ENCODE results near the gene AVPR2. TPM values are rescaled to one million over a fixed set of nuclear protein-coding genes. Genes with fewer than 3 reads are reported as not detected.
A peak's percentile ranks its signal among the peaks of the same experiment; 100 is the strongest.

The AVPR2 gene
- total and polyA plus RNA-seq, 2 donors (not counting 1 experiment from before 2014, with no cell fraction given): 0.12 TPM; not detected in 1

GRCh38 chrX:153932220-153932915, 27.9 kb downstream of the AVPR2 start:
- no peak overlapping the region for H2AFZ ChIP-seq (ENCODE audit: insufficient read depth, low read depth, low read length, poor library complexity, severe bottlenecking)
- Mint-ChIP-seq H3K27ac (no peak overlapping the region), H3K4me3 (no peak overlapping the region), H3K27me3 (no peaks in the 10 kb centered on the region), H3K9me3 (ENCODE audit: insufficient read depth) (no peaks in the 10 kb centered on the region), H3K4me1 (peaks cover 19% of the 10 kb centered on the region)
- no peak for ATAC-seq (ENCODE audit: low read depth)
- TF ChIP-seq CTCF (IDR thresholded peaks at IDR 0.05) (no peak), EZH2 (IDR thresholded peaks at IDR 0.05; ENCODE audit: borderline replicate concordance, insufficient read depth, low read depth, low read length, poor library complexity, severe bottlenecking) (no peak)
- H3K9ac ChIP-seq (ENCODE audit: low read length): no peak overlapping the region
- H3K36me3 ChIP-seq (replicated peaks in 1 of 2; ENCODE audit: control extremely low read depth in 1 of 2, control insufficient read depth in 1 of 2, extremely low read depth in 1 of 2, insufficient read depth in 2 of 2, low read length in 1 of 2): peaks cover 0 to 23% of the 10 kb centered on the region in 2 experiments
- no peak overlapping the region for H3K4me3 ChIP-seq (ENCODE audit: control extremely low read depth in 1 of 5, extremely low read depth in 1 of 5, insufficient read depth in 1 of 5, low read depth in 2 of 5, low read length in 4 of 5)
- POLR2A ChIA-PET: no interaction called here
- intact Hi-C loops (cut with micrococcal nuclease): no loop called here
- H3K4me2 ChIP-seq (replicated peaks; ENCODE audit: low read depth, low read length, poor library complexity, severe bottlenecking): no peak overlapping the region
- 98% methylated on average over 6 of the region's 13 CpGs for WGBS (ENCODE audit: insufficient coverage)
- H3K27me3 ChIP-seq (replicated peaks in 1 of 4; ENCODE audit: control extremely low read depth in 1 of 4, control insufficient read depth in 3 of 4, insufficient read depth in 4 of 4, low read length in 3 of 4): no peaks in the 10 kb centered on the region
- peaks cover 24% of the 10 kb centered on the region for H3K79me2 ChIP-seq (ENCODE audit: control insufficient read depth, insufficient read depth, low read length)
- H3K9me3 ChIP-seq (ENCODE audit: control extremely low read depth in 1 of 3, control insufficient read depth in 2 of 3, insufficient read depth in 1 of 3, low read length in 2 of 3): no peaks in the 10 kb centered on the region
- no peaks in the 10 kb centered on the region for H4K20me1 ChIP-seq (ENCODE audit: control insufficient read depth, insufficient read depth, low read length, poor library complexity, severe bottlenecking)
- DNase-seq: no peak
- peaks cover 15 to 30% of the 10 kb centered on the region in 2 donors for H3K4me1 ChIP-seq (ENCODE audit: control insufficient read depth in 2 of 2, insufficient read depth in 2 of 2, low read length in 2 of 2)
- CTCF ChIA-PET: interaction anchor here (7.4 to 13.1 kb wide), 2 partner anchors 14 to 15 kb away, joined by 59 to 325 read pairs; partner anchors contain the start of gene RENBP
- no peak overlapping the region for H3K27ac ChIP-seq (ENCODE audit: low read length in 2 of 2)

- POLR2A ChIA-PET: interaction anchor here (1.3 kb wide), 1 partner anchor 37 kb away, joined by 5 read pairs; the partner anchor contains the start of gene HCFC1
- peak overlapping the region in 1 of 2 donors; percentile 61 for H3K27ac ChIP-seq (ENCODE audit: low read length in 2 of 2)
- H3K27me3 Mint-ChIP-seq: no peaks in the 10 kb centered on the region
- H3K4me2 ChIP-seq (replicated peaks; ENCODE audit: low read depth, low read length, poor library complexity, severe bottlenecking): peak overlapping the region; percentile 83
- H3K27ac Mint-ChIP-seq: peak overlapping the region; percentile 41
- ATAC-seq (ENCODE audit: low read depth): no peak
- CTCF ChIA-PET: interaction anchor here (1.0 to 7.4 kb wide), 2 partner anchors 9 to 13 kb away, joined by 3 to 59 read pairs; partner anchors contain the start of gene RENBP
- H3K4me3 ChIP-seq (ENCODE audit: control extremely low read depth in 1 of 5, extremely low read depth in 1 of 5, insufficient read depth in 1 of 5, low read depth in 2 of 5, low read length in 4 of 5): peak overlapping the region in 3 of 5 experiments; percentile 48 to 68 (median 63)
- no peaks in the 10 kb centered on the region for H3K9me3 ChIP-seq (ENCODE audit: control extremely low read depth in 1 of 3, control insufficient read depth in 2 of 3, insufficient read depth in 1 of 3, low read length in 2 of 3)
- H3K36me3 ChIP-seq (replicated peaks in 1 of 2; ENCODE audit: control extremely low read depth in 1 of 2, control insufficient read depth in 1 of 2, extremely low read depth in 1 of 2, insufficient read depth in 2 of 2, low read length in 1 of 2): peaks cover 0 to 23% of the 10 kb centered on the region in 2 experiments
- intact Hi-C loops (cut with micrococcal nuclease): no loop called here
- H3K27me3 ChIP-seq (replicated peaks in 1 of 4; ENCODE audit: control extremely low read depth in 1 of 4, control insufficient read depth in 3 of 4, insufficient read depth in 4 of 4, low read length in 3 of 4): no peaks in the 10 kb centered on the region
- H4K20me1 ChIP-seq (ENCODE audit: control insufficient read depth, insufficient read depth, low read length, poor library complexity, severe bottlenecking): no peaks in the 10 kb centered on the region
- peaks cover 18% of the 10 kb centered on the region for H3K4me1 Mint-ChIP-seq
- H3K79me2 ChIP-seq (ENCODE audit: control insufficient read depth, insufficient read depth, low read length): peaks cover 24% of the 10 kb centered on the region
- TF ChIP-seq EZH2 (IDR thresholded peaks at IDR 0.05; ENCODE audit: borderline replicate concordance, insufficient read depth, low read depth, low read length, poor library complexity, severe bottlenecking): no peak
- no peak for TF ChIP-seq CTCF (IDR thresholded peaks at IDR 0.05)
- H2AFZ ChIP-seq (ENCODE audit: insufficient read depth, low read depth, low read length, poor library complexity, severe bottlenecking): no peak overlapping the region
- H3K9ac ChIP-seq (ENCODE audit: low read length): no peak overlapping the region
- 80% methylated on average over 3 of the region's 7 CpGs for WGBS (ENCODE audit: insufficient coverage)
- H3K4me3 Mint-ChIP-seq: peak overlapping the region; percentile 90
- H3K9me3 Mint-ChIP-seq (ENCODE audit: insufficient read depth): no peaks in the 10 kb centered on the region
- peaks cover 12 to 25% of the 10 kb centered on the region in 2 donors for H3K4me1 ChIP-seq (ENCODE audit: control insufficient read depth in 2 of 2, insufficient read depth in 2 of 2, low read length in 2 of 2)
- DNase-seq: no peak
These were observed 29.3 kb downstream of the AVPR2 start for GRCh38 chrX:153933748-153934147.
